Vagina (tissue), 2 donors: ENCODE measurements around the gene ICOSLG.

ENCODE experiments used
- CTCF ChIP-seq, 3 experiments: fragments of 450-650 bp in 2 of 3; fragments of 200-600 bp in 1 of 3; sonication (generic) in 1 of 3; IDR thresholded peaks; one replicate each; pipeline ENCODE4 v1.5.1; 2017 to 2019; ENCODE audit warnings: antibody characterized with exemption in 3 of 3, mild to moderate bottlenecking in 2 of 3, moderate library complexity in 2 of 3
- POLR2A ChIP-seq, 2 donors: fragments of 450-650 bp; IDR thresholded peaks; one replicate each; pipeline ENCODE4 v1.6.1; 2017; ENCODE audit warnings: antibody characterized with exemption in 2 of 2, mild to moderate bottlenecking in 2 of 2, moderate library complexity in 2 of 2
- POLR2AphosphoS5 ChIP-seq, 2 donors: sonication (generic); formaldehyde crosslinking; IDR thresholded peaks; one replicate each; pipeline ENCODE4 v1.9.0; 2017; ENCODE audit warnings: antibody characterized with exemption in 2 of 2, mild to moderate bottlenecking in 2 of 2, low read depth in 1 of 2; ENCODE audit not compliant: insufficient read depth in 1 of 2

- TF ChIP-seq POLR2AphosphoS5 (IDR thresholded peaks at IDR 0.05; ENCODE audit: insufficient read depth in 1 of 2, low read depth in 1 of 2): no peak
- no peak for TF ChIP-seq CTCF (IDR thresholded peaks at IDR 0.05)
- no peak for TF ChIP-seq POLR2A (IDR thresholded peaks at IDR 0.05)
Measured at GRCh38 chr21:44260066-44260465, 19.3 kb upstream of the ICOSLG start.
